HEK293 (cell line): ENCODE results near the gene WDR74.
"Not testable (repeated sequence)": the region's sequence is repeated elsewhere in the genome, so short reads cannot be mapped to it uniquely, and the experiment has no call there.

Experiments
- CTCF ChIA-PET: fragments of 350-600 bp; formaldehyde crosslinking; extraction: SDS; loops from one replicate; lab custom pipeline; 2021; ENCODE audit warnings: antibody characterized with exemption; lab: Yijun Ruan, JAX
- POLR2A ChIA-PET: fragments of 300-600 bp; formaldehyde crosslinking; extraction: SDS; loops from one replicate; lab custom pipeline; 2020; ENCODE audit warnings: antibody characterized with exemption, inconsistent platforms; lab: Yijun Ruan, JAX
- H3K27ac ChIP-seq: fragments of 200-500 bp; sonication (Bioruptor generic); 2 replicates; pipeline ENCODE4 v1.5.1; 2014; ENCODE audit warnings: low read depth, low read length, control low read depth, inconsistent platforms; ENCODE audit errors: extremely low read depth
- H3K36me3 ChIP-seq, 2 experiments: fragments of 200-500 bp in 1 of 2; sonication (Bioruptor generic) in 1 of 2; 1 replicate in 1 of 2; 2 replicates in 1 of 2; pipeline ENCODE4 v1.5.1; 2014 to 2017; ENCODE audit warnings: inconsistent platforms in 2 of 2, low read length in 2 of 2; ENCODE audit not compliant: control insufficient read depth in 2 of 2, insufficient read depth in 1 of 2
- H3K4me1 ChIP-seq: fragments of 200-500 bp; sonication (Bioruptor generic); 2 replicates; pipeline ENCODE4 v1.5.1; 2014; ENCODE audit warnings: mild to moderate bottlenecking, low read length, inconsistent platforms; ENCODE audit not compliant: control insufficient read depth, insufficient read depth
- H3K4me3 ChIP-seq: 2 replicates; pipeline ENCODE4 v1.5.1; 2011; ENCODE audit warnings: low read depth, mild to moderate bottlenecking, control low read depth, low read length, moderate library complexity
- H3K9me3 ChIP-seq: fragments of 200-500 bp; sonication (Bioruptor generic); 2 replicates; pipeline ENCODE4 v1.5.1; 2014; ENCODE audit warnings: low read depth, low read length, inconsistent platforms; ENCODE audit not compliant: control insufficient read depth, insufficient read depth
- EGR2 ChIP-seq: fragments of 450-650 bp; formaldehyde crosslinking; IDR thresholded peaks from 2 replicates; pipeline ENCODE4 v1.5.1; 2016; ENCODE audit warnings: low read depth, missing biosample characterization, missing genetic modification characterization
- GFI1B ChIP-seq: fragments of 450-650 bp; formaldehyde crosslinking; IDR thresholded peaks from 2 replicates; pipeline ENCODE4 v1.5.1; 2016; ENCODE audit warnings: missing biosample characterization, missing genetic modification characterization
- SP7 ChIP-seq: fragments of 450-650 bp; formaldehyde crosslinking; IDR thresholded peaks from 2 replicates; pipeline ENCODE4 v1.5.1; 2016; ENCODE audit warnings: missing biosample characterization, missing genetic modification characterization
- YY1 ChIP-seq: fragments of 450-650 bp; formaldehyde crosslinking; IDR thresholded peaks from 2 replicates; pipeline ENCODE4 v1.5.1; 2018; ENCODE audit warnings: missing biosample characterization, missing genetic modification characterization
- YY2 ChIP-seq: fragments of 450-650 bp; formaldehyde crosslinking; IDR thresholded peaks from 2 replicates; pipeline ENCODE4 v1.5.1; 2016; ENCODE audit warnings: missing biosample characterization, missing genetic modification characterization
- ZBTB20 ChIP-seq: fragments of 450-650 bp; formaldehyde crosslinking; IDR thresholded peaks from 2 replicates; pipeline ENCODE4 v1.5.1; 2016; ENCODE audit warnings: missing biosample characterization, missing genetic modification characterization
- ZBTB21 ChIP-seq: fragments of 450-650 bp; formaldehyde crosslinking; IDR thresholded peaks from 2 replicates; pipeline ENCODE4 v1.5.1; 2017; ENCODE audit warnings: missing biosample characterization, missing genetic modification characterization
- ZFP69B ChIP-seq: fragments of 450-650 bp; formaldehyde crosslinking; IDR thresholded peaks from 2 replicates; pipeline ENCODE4 v1.5.1; 2016; ENCODE audit warnings: missing biosample characterization, missing genetic modification characterization
- ZNF10 ChIP-seq: fragments of 450-650 bp; formaldehyde crosslinking; IDR thresholded peaks from 2 replicates; pipeline ENCODE4 v1.5.1; 2017; ENCODE audit warnings: missing biosample characterization, missing genetic modification characterization
- ZNF121 ChIP-seq: fragments of 450-650 bp; formaldehyde crosslinking; IDR thresholded peaks from 2 replicates; pipeline ENCODE4 v1.5.1; 2016; ENCODE audit warnings: missing biosample characterization, missing genetic modification characterization
- ZNF37A ChIP-seq: fragments of 450-650 bp; IDR thresholded peaks from 2 replicates; pipeline ENCODE4 v1.5.1; 2018; ENCODE audit warnings: missing biosample characterization, missing genetic modification characterization
- ZNF426 ChIP-seq: fragments of 450-650 bp; formaldehyde crosslinking; IDR thresholded peaks from 2 replicates; pipeline ENCODE4 v1.5.1; 2017; ENCODE audit warnings: missing biosample characterization, missing genetic modification characterization, mild to moderate bottlenecking, inconsistent platforms, moderate library complexity
- ZNF501 ChIP-seq: fragments of 450-650 bp; formaldehyde crosslinking; IDR thresholded peaks from 2 replicates; pipeline ENCODE4 v1.5.1; 2016; ENCODE audit warnings: missing biosample characterization, missing genetic modification characterization
- ZNF529 ChIP-seq: fragments of 450-650 bp; formaldehyde crosslinking; IDR thresholded peaks from 2 replicates; pipeline ENCODE4 v1.5.1; 2017; ENCODE audit warnings: missing genetic modification characterization, missing biosample characterization; ENCODE audit not compliant: insufficient replicate concordance
- ZNF621 ChIP-seq: fragments of 450-650 bp; formaldehyde crosslinking; IDR thresholded peaks from 2 replicates; pipeline ENCODE4 v1.5.1; 2017; ENCODE audit warnings: missing biosample characterization, missing genetic modification characterization
- ZNF654 ChIP-seq: fragments of 450-650 bp; formaldehyde crosslinking; IDR thresholded peaks from 2 replicates; pipeline ENCODE4 v1.5.1; 2016; ENCODE audit warnings: low read depth, missing biosample characterization, missing genetic modification characterization
- ZNF747 ChIP-seq: fragments of 450-650 bp; formaldehyde crosslinking; IDR thresholded peaks from 2 replicates; pipeline ENCODE4 v1.5.1; 2016; ENCODE audit warnings: missing biosample characterization, missing genetic modification characterization
- ZNF830 ChIP-seq: fragments of 450-650 bp; IDR thresholded peaks from 2 replicates; pipeline ENCODE4 v1.5.0; 2018; ENCODE audit warnings: missing biosample characterization, missing genetic modification characterization, low read depth, mild to moderate bottlenecking, moderate library complexity
- TF ChIP-seq, protein P1 (sequence below): fragments of 450-650 bp; formaldehyde crosslinking; IDR thresholded peaks from 2 replicates; pipeline ENCODE4 v1.5.1; 2016; ENCODE audit warnings: missing biosample characterization, missing genetic modification characterization
- TF ChIP-seq, protein P2 (sequence below): fragments of 450-650 bp; formaldehyde crosslinking; IDR thresholded peaks from 2 replicates; pipeline ENCODE4 v1.5.1; 2017; ENCODE audit warnings: missing biosample characterization, mild to moderate bottlenecking, missing genetic modification characterization, moderate library complexity
- TF ChIP-seq, protein P3 (sequence below): fragments of 450-650 bp; formaldehyde crosslinking; IDR thresholded peaks from 2 replicates; pipeline ENCODE4 v1.5.1; 2016; ENCODE audit warnings: missing biosample characterization, missing genetic modification characterization, borderline replicate concordance
- TF ChIP-seq, protein P4 (sequence below): fragments of 450-650 bp; formaldehyde crosslinking; IDR thresholded peaks from 2 replicates; pipeline ENCODE4 v1.5.1; 2016; ENCODE audit warnings: missing biosample characterization, missing genetic modification characterization
- TF ChIP-seq, protein P5 (sequence below): fragments of 450-650 bp; formaldehyde crosslinking; IDR thresholded peaks from 2 replicates; pipeline ENCODE4 v1.5.1; 2016; ENCODE audit warnings: missing biosample characterization, missing genetic modification characterization
- TF ChIP-seq, protein P6 (sequence below): sonication (generic); formaldehyde crosslinking; IDR thresholded peaks from 2 replicates; pipeline ENCODE4 v1.8.1; 2022; ENCODE audit warnings: mild to moderate bottlenecking, moderate library complexity, missing genetic modification reagents

The WDR74 gene

DNA sequence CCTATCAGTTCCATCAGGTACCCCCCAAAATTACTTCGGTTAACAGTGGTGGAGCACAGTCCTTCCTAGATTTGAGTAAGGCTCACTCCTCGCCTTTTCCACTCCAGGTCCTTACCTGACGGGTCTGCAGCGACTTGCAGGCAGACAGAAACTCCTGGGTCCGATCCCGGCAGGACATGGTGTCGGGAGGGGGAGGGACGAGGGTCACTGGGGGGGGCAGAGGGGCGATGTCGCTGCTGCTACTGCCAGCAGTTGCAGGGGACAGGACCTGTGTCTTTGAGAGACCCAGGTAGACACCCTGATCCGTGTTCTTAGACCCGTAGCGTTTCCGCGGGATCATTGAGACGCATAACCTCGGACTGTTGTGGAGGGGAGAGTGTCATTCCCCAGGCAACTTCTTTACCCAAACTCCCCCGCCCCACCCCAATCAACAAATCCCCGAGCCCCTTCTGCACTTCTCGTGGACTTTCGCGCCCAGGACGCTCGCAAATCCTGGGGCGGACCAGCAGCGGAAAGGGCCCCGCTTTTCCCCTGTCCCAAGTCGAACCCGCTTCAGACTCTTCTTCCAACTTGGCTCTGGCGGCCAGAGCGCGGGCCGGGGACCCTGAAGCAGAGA, 8.4 kb downstream of the WDR74 start (continued):
- TF ChIP-seq ZNF654 (tag by site-specific recombination) (no peak), EGR2 (tag by site-specific recombination) (no peak), ZBTB21 (tag by site-specific recombination) (0 out of 2 replicates have a peak, but pooled peaks have one; percentile 10), ZNF529 (tag by site-specific recombination) (no peak)
- TF ChIP-seq, protein P1, sequence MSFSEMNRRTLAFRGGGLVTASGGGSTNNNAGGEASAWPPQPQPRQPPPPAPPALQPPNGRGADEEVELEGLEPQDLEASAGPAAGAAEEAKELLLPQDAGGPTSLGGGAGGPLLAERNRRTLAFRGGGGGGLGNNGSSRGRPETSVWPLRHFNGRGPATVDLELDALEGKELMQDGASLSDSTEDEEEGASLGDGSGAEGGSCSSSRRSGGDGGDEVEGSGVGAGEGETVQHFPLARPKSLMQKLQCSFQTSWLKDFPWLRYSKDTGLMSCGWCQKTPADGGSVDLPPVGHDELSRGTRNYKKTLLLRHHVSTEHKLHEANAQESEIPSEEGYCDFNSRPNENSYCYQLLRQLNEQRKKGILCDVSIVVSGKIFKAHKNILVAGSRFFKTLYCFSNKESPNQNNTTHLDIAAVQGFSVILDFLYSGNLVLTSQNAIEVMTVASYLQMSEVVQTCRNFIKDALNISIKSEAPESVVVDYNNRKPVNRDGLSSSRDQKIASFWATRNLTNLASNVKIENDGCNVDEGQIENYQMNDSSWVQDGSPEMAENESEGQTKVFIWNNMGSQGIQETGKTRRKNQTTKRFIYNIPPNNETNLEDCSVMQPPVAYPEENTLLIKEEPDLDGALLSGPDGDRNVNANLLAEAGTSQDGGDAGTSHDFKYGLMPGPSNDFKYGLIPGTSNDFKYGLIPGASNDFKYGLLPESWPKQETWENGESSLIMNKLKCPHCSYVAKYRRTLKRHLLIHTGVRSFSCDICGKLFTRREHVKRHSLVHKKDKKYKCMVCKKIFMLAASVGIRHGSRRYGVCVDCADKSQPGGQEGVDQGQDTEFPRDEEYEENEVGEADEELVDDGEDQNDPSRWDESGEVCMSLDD (tag by site-specific recombination), result no peak
- TF ChIP-seq, all 188 proteins: peak for 12

DNA sequence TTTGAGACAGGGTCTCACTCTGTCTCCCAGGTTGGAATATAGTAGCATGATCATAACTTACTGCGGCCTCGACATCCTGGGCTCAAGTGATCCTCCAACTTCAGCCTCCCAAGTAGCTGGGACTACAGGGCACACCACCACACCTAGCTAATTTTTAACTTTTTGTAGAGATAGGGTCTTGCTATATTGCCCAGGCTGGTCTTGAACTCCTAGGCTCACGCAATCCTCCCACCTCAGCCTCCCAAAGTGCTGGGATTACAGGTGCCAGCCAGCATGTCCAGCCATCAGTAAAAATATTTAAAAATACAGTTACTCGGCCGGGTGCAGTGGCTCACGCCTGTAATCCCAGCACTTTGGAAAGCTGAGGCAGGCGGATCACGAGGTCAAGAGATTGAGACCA, 11.3 kb downstream of the WDR74 start:
- H3K27ac ChIP-seq, H3K9me3 ChIP-seq, H3K4me3 ChIP-seq, H3K4me1 ChIP-seq: not testable (repeated sequence)
- POLR2A ChIA-PET, result interaction anchor here (1.1 to 2.2 kb wide), 4 partner anchors 13 to 101 kb away, joined by 4 to 12 read pairs (median 4); partner anchors contain the start of genes HNRNPUL2, NXF1 and SLC3A2
- TF ChIP-seq ZNF121, result peak; percentile 55; the same call in 1 of the 2 replicates
- TF ChIP-seq, all 188 proteins: peak for 1; not testable (repeated sequence) for 187
- CTCF ChIA-PET, result interaction anchor here (0.7 kb wide), 1 partner anchor 41 kb away, joined by 3 read pairs; no protein-coding TSS in a partner anchor
- H3K36me3 ChIP-seq, result peaks cover 0 to 57% of the 10 kb centered on the region in 2 experiments; a peak in 2 of 3 replicates

DNA sequence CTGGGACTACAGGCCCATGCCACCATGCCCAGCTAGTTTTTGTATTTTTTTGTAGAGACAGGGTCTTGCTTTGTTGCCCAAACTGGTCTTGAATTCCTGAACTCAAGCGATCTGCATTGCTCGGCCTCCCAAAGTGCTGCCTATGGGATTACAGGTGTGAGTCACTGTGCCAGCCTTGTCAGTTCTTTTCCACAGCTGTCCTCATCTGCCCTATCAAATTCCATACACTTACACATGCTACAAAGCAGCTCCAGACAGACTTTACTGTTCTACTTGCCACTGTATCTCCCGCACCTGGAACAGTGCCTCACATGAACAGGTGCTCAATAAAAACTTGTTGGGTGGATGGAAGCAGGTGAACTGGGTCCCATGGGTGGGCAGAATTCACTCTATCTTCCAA, 15.7 kb downstream of the WDR74 start:
- no peaks in the 10 kb centered on the region for H3K4me1 ChIP-seq
- peaks cover 15 to 80% of the 10 kb centered on the region in 2 experiments; a peak in 2 of 3 replicates for H3K36me3 ChIP-seq
- POLR2A ChIA-PET, result interaction anchor here (0.9 to 1.0 kb wide), 2 partner anchors 22 to 63 kb away, joined by 3 read pairs; no protein-coding TSS in a partner anchor
- TF ChIP-seq ZNF747 (tag by site-specific recombination) (no peak), ZNF621 (tag by site-specific recombination) (no peak), ZNF37A (no peak), YY2 (no peak), YY1 (tag by site-specific recombination) (no peak), ZFP69B (tag by site-specific recombination) (no peak), ZNF10 (no peak), GFI1B (tag by site-specific recombination) (no peak), ZNF830 (no peak), ZNF501 (no peak), ZNF426 (tag by site-specific recombination) (no peak), ZBTB20 (no peak), SP7 (tag by site-specific recombination) (no peak)
- TF ChIP-seq, protein P2, sequence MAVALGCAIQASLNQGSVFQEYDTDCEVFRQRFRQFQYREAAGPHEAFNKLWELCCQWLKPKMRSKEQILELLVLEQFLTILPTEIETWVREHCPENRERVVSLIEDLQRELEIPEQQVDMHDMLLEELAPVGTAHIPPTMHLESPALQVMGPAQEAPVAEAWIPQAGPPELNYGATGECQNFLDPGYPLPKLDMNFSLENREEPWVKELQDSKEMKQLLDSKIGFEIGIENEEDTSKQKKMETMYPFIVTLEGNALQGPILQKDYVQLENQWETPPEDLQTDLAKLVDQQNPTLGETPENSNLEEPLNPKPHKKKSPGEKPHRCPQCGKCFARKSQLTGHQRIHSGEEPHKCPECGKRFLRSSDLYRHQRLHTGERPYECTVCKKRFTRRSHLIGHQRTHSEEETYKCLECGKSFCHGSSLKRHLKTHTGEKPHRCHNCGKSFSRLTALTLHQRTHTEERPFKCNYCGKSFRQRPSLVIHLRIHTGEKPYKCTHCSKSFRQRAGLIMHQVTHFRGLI (tag by site-specific recombination), result no peak
- TF ChIP-seq, protein P3, sequence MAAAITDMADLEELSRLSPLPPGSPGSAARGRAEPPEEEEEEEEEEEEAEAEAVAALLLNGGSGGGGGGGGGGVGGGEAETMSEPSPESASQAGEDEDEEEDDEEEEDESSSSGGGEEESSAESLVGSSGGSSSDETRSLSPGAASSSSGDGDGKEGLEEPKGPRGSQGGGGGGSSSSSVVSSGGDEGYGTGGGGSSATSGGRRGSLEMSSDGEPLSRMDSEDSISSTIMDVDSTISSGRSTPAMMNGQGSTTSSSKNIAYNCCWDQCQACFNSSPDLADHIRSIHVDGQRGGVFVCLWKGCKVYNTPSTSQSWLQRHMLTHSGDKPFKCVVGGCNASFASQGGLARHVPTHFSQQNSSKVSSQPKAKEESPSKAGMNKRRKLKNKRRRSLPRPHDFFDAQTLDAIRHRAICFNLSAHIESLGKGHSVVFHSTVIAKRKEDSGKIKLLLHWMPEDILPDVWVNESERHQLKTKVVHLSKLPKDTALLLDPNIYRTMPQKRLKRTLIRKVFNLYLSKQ, result no peak
- TF ChIP-seq, protein P4, sequence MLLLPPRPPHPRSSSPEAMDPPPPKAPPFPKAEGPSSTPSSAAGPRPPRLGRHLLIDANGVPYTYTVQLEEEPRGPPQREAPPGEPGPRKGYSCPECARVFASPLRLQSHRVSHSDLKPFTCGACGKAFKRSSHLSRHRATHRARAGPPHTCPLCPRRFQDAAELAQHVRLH, result no peak
- TF ChIP-seq, protein P5, sequence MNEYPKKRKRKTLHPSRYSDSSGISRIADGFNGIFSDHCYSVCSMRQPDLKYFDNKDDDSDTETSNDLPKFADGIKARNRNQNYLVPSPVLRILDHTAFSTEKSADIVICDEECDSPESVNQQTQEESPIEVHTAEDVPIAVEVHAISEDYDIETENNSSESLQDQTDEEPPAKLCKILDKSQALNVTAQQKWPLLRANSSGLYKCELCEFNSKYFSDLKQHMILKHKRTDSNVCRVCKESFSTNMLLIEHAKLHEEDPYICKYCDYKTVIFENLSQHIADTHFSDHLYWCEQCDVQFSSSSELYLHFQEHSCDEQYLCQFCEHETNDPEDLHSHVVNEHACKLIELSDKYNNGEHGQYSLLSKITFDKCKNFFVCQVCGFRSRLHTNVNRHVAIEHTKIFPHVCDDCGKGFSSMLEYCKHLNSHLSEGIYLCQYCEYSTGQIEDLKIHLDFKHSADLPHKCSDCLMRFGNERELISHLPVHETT (tag by site-specific recombination), result no peak
- TF ChIP-seq, protein P6, sequence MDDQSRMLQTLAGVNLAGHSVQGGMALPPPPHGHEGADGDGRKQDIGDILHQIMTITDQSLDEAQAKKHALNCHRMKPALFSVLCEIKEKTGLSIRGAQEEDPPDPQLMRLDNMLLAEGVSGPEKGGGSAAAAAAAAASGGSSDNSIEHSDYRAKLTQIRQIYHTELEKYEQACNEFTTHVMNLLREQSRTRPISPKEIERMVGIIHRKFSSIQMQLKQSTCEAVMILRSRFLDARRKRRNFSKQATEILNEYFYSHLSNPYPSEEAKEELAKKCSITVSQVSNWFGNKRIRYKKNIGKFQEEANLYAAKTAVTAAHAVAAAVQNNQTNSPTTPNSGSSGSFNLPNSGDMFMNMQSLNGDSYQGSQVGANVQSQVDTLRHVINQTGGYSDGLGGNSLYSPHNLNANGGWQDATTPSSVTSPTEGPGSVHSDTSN (CRISPR knock-in tag), result no peak
- TF ChIP-seq, all 188 proteins: peak for 0
- H3K4me3 ChIP-seq, result no peak overlapping the region
- no peaks in the 10 kb centered on the region for H3K9me3 ChIP-seq
- H3K27ac ChIP-seq, result no peak overlapping the region
- CTCF ChIA-PET, result no interaction called here
